Naive thymus-derived CD8-positive, alpha-beta T cell (primary cell): ENCODE measurements around the gene LDLR. TPM values are rescaled to one million over a fixed set of nuclear protein-coding genes. Genes with fewer than 3 reads are reported as not detected.
A peak's percentile ranks its signal among the peaks of the same experiment; 100 is the strongest.
"Not testable (repeated sequence)": the region's sequence is repeated elsewhere in the genome, so short reads cannot be mapped to it uniquely, and the experiment has no call there.

Experiments used
- ATAC-seq, 2 donors: fragments of 150-1000 bp; cut with Tn5 transposase in 1 of 2; sonication (Bioruptor Pico), chemical (Tn5 transposase) in 1 of 2; 1 replicate in 1 of 2; 2 replicates in 1 of 2; pipeline ENCODE4 v1.10.0; 2021; ENCODE audit warnings: mild to moderate bottlenecking in 2 of 2, moderate library complexity in 2 of 2
- POLR2A ChIA-PET: fragments of 350-600 bp; sonication (Branson Sonifier 250); formaldehyde crosslinking; loops from one replicate; lab custom pipeline; 2021; ENCODE audit warnings: antibody characterized with exemption; lab: Charles Lee
- DNase-seq, 10 donors: peaks; one replicate each; pipeline versions ENCODE4 v3.0.0 to v3.0.0-alpha.2; 2020 to 2022
- H3K27ac Mint-ChIP-seq, 10 donors: one replicate each; pipeline ENCODE4 v1.8.0; 2020 to 2022; ENCODE audit warnings: mild to moderate bottlenecking in 10 of 10, mixed read lengths in 10 of 10, moderate library complexity in 4 of 10, inconsistent platforms in 1 of 10
- H3K27me3 Mint-ChIP-seq, 5 donors: one replicate each; pipeline ENCODE4 v1.8.0; 2021 to 2022; ENCODE audit warnings: mixed read lengths in 5 of 5
- H3K36me3 Mint-ChIP-seq, 3 donors: one replicate each; pipeline ENCODE4 v1.8.0; 2020 to 2022; ENCODE audit warnings: mixed read lengths in 3 of 3, mild to moderate bottlenecking in 2 of 3, inconsistent platforms in 1 of 3
- H3K4me1 Mint-ChIP-seq, 4 donors: one replicate each; pipeline ENCODE4 v1.8.0; 2021 to 2022; ENCODE audit warnings: mixed read lengths in 4 of 4
- H3K4me3 Mint-ChIP-seq, 10 donors: one replicate each; pipeline ENCODE4 v1.8.0; 2020 to 2022; ENCODE audit warnings: mild to moderate bottlenecking in 10 of 10, mixed read lengths in 10 of 10, moderate library complexity in 6 of 10, inconsistent platforms in 1 of 10
- H3K9me3 Mint-ChIP-seq, 9 donors: one replicate each; pipeline ENCODE4 v1.8.0; 2020 to 2022; ENCODE audit warnings: mixed read lengths in 9 of 9, mild to moderate bottlenecking in 3 of 9, inconsistent platforms in 1 of 9, moderate library complexity in 1 of 9
- polyA plus RNA-seq, 3 donors: library from polyadenylated mRNA; unstranded; fragments of 300-500 nt; fragmentation: Illumina TruSeq; gene quantifications; one replicate each; pipeline ENCODE4 v1.2.3, GENCODE V29; 2021
- total RNA-seq, 8 experiments: library from RNA in 2 of 8; stranded (reverse) in 2 of 8; gene quantifications; one replicate each; pipeline ENCODE4 v1.2.3 and lab custom pipeline; 2021 to 2026

Gene LDLR
- total and polyA plus RNA-seq, 5 experiments from 2014 or later = 3.2 to 22.8 (median 7.7) TPM

DNA sequence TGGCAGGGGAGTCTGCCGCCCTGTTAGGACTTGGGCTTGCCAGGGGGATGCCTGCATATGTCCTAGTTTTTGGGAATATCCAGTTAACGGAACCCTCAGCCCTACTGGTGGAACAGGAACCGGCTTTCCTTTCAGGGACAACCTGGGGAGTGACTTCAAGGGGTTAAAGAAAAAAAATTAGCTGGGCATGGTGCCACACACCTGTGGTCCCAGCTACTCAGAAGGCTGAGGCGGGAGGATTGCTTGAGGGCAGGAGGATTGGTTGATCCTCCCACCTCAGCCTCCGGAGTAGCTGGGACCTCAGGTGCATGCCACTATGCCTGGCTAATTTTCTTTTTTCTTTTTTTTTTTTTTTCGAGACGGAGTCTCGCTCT lies 22.5 kb downstream of the LDLR start:
- POLR2A ChIA-PET = no interaction called here
- ATAC-seq (no peak), DNase-seq (no peak)
- H3K4me1 Mint-ChIP-seq = no peaks in the 10 kb centered on the region
- H3K4me3 Mint-ChIP-seq = no peak overlapping the region
- no peaks in the 10 kb centered on the region for H3K27me3 Mint-ChIP-seq
- H3K36me3 Mint-ChIP-seq = peaks cover 0 to 83% (median 17%) of the 10 kb centered on the region in 3 donors
- no peaks in the 10 kb centered on the region for H3K9me3 Mint-ChIP-seq
- H3K27ac Mint-ChIP-seq = no peak overlapping the region

- H3K9me3 Mint-ChIP-seq = no peaks in the 10 kb centered on the region
- DNase-seq = no peak
- H3K27ac Mint-ChIP-seq = peak overlapping the region in 2 of 10 donors; percentile 43 to 62
- peaks cover 0 to 88% (median 16%) of the 10 kb centered on the region in 3 donors for H3K36me3 Mint-ChIP-seq
- POLR2A ChIA-PET = no interaction called here
- no peak overlapping the region for H3K4me3 Mint-ChIP-seq
- no peak for ATAC-seq
- H3K4me1 Mint-ChIP-seq = no peaks in the 10 kb centered on the region
- H3K27me3 Mint-ChIP-seq = no peaks in the 10 kb centered on the region
Measured at GRCh38 chr19:11113140-11113708, 24.0 kb downstream of the LDLR start.

- Mint-ChIP-seq H3K4me1 (no peaks in the 10 kb centered on the region), H3K9me3 (no peaks in the 10 kb centered on the region), H3K27ac (no peak overlapping the region), H3K36me3 (peaks cover 0 to 86% (median 15%) of the 10 kb centered on the region in 3 donors), H3K27me3 (no peaks in the 10 kb centered on the region), H3K4me3 (no peak overlapping the region)
- POLR2A ChIA-PET = no interaction called here
- ATAC-seq (no peak), DNase-seq (no peak)
Measured at GRCh38 chr19:11115042-11115441, 25.8 kb downstream of the LDLR start.

GRCh38 chr19:11115895-11116446 lies 26.7 kb downstream of the LDLR start:
- no peak overlapping the region for H3K27ac Mint-ChIP-seq
- H3K27me3 Mint-ChIP-seq = no peaks in the 10 kb centered on the region
- H3K9me3 Mint-ChIP-seq = no peaks in the 10 kb centered on the region
- peaks cover 0 to 89% (median 22%) of the 10 kb centered on the region in 3 donors for H3K36me3 Mint-ChIP-seq
- no peak for ATAC-seq
- DNase-seq = no peak
- no peaks in the 10 kb centered on the region for H3K4me1 Mint-ChIP-seq
- POLR2A ChIA-PET = no interaction called here
- no peak overlapping the region for H3K4me3 Mint-ChIP-seq

DNA sequence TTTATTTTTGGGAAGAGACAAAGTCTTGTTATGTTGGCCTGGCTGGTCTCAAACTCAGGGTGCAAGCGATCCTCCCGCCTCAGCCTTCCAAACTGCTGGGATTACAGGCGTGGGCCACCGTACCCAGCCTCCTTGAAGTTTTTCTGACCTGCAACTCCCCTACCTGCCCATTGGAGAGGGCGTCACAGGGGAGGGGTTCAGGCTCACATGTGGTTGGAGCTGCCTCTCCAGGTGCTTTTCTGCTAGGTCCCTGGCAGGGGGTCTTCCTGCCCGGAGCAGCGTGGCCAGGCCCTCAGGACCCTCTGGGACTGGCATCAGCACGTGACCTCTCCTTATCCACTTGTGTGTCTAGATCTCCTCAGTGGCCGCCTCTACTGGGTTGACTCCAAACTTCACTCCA lies 27.2 kb downstream of the LDLR start:
- H3K27me3 Mint-ChIP-seq = no peaks in the 10 kb centered on the region
- POLR2A ChIA-PET = no interaction called here
- ATAC-seq (no peak), DNase-seq (no peak)
- no peaks in the 10 kb centered on the region for H3K9me3 Mint-ChIP-seq
- H3K4me1 Mint-ChIP-seq = no peaks in the 10 kb centered on the region
- peaks cover 0 to 88% (median 21%) of the 10 kb centered on the region in 3 donors for H3K36me3 Mint-ChIP-seq
- H3K4me3 Mint-ChIP-seq = no peak overlapping the region
- H3K27ac Mint-ChIP-seq = no peak overlapping the region

DNA sequence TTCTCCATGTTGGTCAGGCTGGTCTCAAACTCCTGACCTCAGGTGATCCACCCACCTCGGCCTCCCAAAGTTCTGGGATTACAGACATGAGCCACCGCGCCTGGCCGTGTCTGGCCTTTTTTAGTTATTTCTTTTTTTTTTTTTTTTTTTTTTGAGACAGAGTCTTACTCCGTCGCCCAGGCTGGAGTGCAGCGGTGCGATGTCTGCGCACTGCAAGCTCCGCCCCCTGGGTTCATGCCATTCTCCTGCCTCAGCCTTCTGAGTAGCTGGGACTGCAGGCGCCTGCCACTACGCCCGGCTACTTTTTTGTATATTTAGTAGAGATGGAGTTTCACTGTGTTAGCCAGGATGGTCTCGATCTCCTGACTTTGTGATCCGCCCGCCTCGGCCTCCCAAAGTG lies 32.7 kb downstream of the LDLR start:
- not testable (repeated sequence) for H3K27ac Mint-ChIP-seq
- POLR2A ChIA-PET = interaction anchor here (0.6 to 0.7 kb wide), 2 partner anchors 12 to 25 kb away, joined by 3 to 5 read pairs; no protein-coding TSS in a partner anchor

GRCh38 chr19:11123114-11123513 lies 33.9 kb downstream of the LDLR start:
- no peak for ATAC-seq
- no peak for DNase-seq
- Mint-ChIP-seq H3K9me3 (no peaks in the 10 kb centered on the region), H3K4me3 (no peak overlapping the region), H3K36me3 (peaks cover 0 to 64% (median 14%) of the 10 kb centered on the region in 3 donors), H3K4me1 (peaks cover 0 to 4% (median under 1%) of the 10 kb centered on the region in 4 donors), H3K27ac (no peak overlapping the region), H3K27me3 (no peaks in the 10 kb centered on the region)
- POLR2A ChIA-PET = no interaction called here

More for the DNA sequence above, 32.7 kb downstream of the LDLR start:
- H3K4me1 Mint-ChIP-seq, H3K9me3 Mint-ChIP-seq, H3K27me3 Mint-ChIP-seq, DNase-seq, ATAC-seq, H3K4me3 Mint-ChIP-seq: not testable (repeated sequence)
- H3K36me3 Mint-ChIP-seq = peaks cover 0 to 69% (median 15%) of the 10 kb centered on the region in 3 donors

- H3K27me3 Mint-ChIP-seq, ATAC-seq, H3K4me1 Mint-ChIP-seq, H3K4me3 Mint-ChIP-seq, POLR2A ChIA-PET, H3K9me3 Mint-ChIP-seq, DNase-seq: not testable (repeated sequence)
- peaks cover 0 to 58% (median 11%) of the 10 kb centered on the region in 3 donors for H3K36me3 Mint-ChIP-seq
- H3K27ac Mint-ChIP-seq = peak overlapping the region in 1 of 10 donors; percentile 40
Measured at GRCh38 chr19:11124157-11124556, 34.9 kb downstream of the LDLR start.

- Mint-ChIP-seq H3K36me3 (peaks cover 0 to 54% (median 2%) of the 10 kb centered on the region in 3 donors), H3K4me3 (no peak overlapping the region), H3K9me3 (no peaks in the 10 kb centered on the region), H3K4me1 (peaks cover 0 to 5% (median 2%) of the 10 kb centered on the region in 4 donors), H3K27me3 (no peaks in the 10 kb centered on the region), H3K27ac (peak overlapping the region in 3 of 10 donors; percentile 16 to 43 (median 29))
- POLR2A ChIA-PET = interaction anchor here (1.0 to 1.2 kb wide), 2 partner anchors 33 to 90 kb away, joined by 3 to 4 read pairs; no protein-coding TSS in a partner anchor
- DNase-seq = peak; percentile 45 to 87 (median 68)
- peak; percentile 78 to 88 for ATAC-seq
Measured at GRCh38 chr19:11125994-11126685, 36.9 kb downstream of the LDLR start.

DNA sequence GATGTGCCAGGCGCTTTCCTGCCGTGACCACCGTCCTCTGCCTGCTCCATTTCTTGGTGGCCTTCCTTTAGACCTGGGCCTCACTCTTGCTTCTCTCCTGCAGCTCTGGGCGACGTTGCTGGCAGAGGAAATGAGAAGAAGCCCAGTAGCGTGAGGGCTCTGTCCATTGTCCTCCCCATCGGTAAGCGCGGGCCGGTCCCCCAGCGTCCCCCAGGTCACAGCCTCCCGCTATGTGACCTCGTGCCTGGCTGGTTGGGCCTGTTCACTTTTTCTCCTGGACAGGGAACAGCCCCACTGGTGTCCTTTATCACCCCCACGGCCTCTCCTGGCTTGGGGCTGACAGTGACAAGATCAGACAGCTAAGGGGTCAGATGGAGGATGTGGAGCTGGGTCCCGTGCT lies 38.6 kb downstream of the LDLR start:
- H3K4me1 Mint-ChIP-seq = peaks cover 0 to 7% (median 2%) of the 10 kb centered on the region in 4 donors
- H3K4me3 Mint-ChIP-seq = no peak overlapping the region
- H3K9me3 Mint-ChIP-seq = no peaks in the 10 kb centered on the region
- ATAC-seq (no peak), DNase-seq (no peak)
- no peaks in the 10 kb centered on the region for H3K27me3 Mint-ChIP-seq
- POLR2A ChIA-PET = no interaction called here
- peaks cover 0 to 60% (median 4%) of the 10 kb centered on the region in 3 donors for H3K36me3 Mint-ChIP-seq
- peak overlapping the region in 1 of 10 donors; percentile 8 for H3K27ac Mint-ChIP-seq

GRCh38 chr19:11130824-11131455 lies 41.7 kb downstream of the LDLR start:
- Mint-ChIP-seq H3K9me3 (no peaks in the 10 kb centered on the region), H3K27me3 (no peaks in the 10 kb centered on the region), H3K36me3 (peaks cover 0 to 44% (median 2%) of the 10 kb centered on the region in 3 donors), H3K4me3 (no peak overlapping the region), H3K27ac (peak overlapping the region in 3 of 10 donors; percentile 27 to 48 (median 36)), H3K4me1 (peaks cover 0 to 7% (median 2%) of the 10 kb centered on the region in 4 donors)
- peak; percentile 44 to 83 (median 66) for DNase-seq
- POLR2A ChIA-PET = interaction anchor here (0.6 to 2.1 kb wide), 2 partner anchors 95 kb away, joined by 3 to 5 read pairs; no protein-coding TSS in a partner anchor
- ATAC-seq = peak; percentile 69 to 86

DNA sequence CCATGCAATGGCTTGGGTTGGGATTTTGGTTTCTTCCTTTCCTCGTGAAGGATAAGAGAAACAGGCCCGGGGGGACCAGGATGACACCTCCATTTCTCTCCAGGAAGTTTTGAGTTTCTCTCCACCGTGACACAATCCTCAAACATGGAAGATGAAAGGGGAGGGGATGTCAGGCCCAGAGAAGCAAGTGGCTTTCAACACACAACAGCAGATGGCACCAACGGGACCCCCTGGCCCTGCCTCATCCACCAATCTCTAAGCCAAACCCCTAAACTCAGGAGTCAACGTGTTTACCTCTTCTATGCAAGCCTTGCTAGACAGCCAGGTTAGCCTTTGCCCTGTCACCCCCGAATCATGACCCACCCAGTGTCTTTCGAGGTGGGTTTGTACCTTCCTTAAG lies 42.2 kb downstream of the LDLR start:
- DNase-seq (no peak), ATAC-seq (no peak)
- peak overlapping the region in 2 of 10 donors; percentile 20 to 48 for H3K27ac Mint-ChIP-seq
- H3K4me1 Mint-ChIP-seq = peaks cover 0 to 6% (median 0%) of the 10 kb centered on the region in 4 donors
- POLR2A ChIA-PET = interaction anchor here (0.6 kb wide), 1 partner anchor 96 kb away, joined by 3 read pairs; no protein-coding TSS in a partner anchor
- no peaks in the 10 kb centered on the region for H3K27me3 Mint-ChIP-seq
- peaks cover 0 to 41% (median 2%) of the 10 kb centered on the region in 3 donors for H3K36me3 Mint-ChIP-seq
- H3K4me3 Mint-ChIP-seq = no peak overlapping the region
- no peaks in the 10 kb centered on the region for H3K9me3 Mint-ChIP-seq
